HG03064 (cell line): ENCODE measurements around the gene KIFC3.
"Not testable (repeated sequence)": the region's sequence is repeated elsewhere in the genome, so short reads cannot be mapped to it uniquely, and the experiment has no call there.

ENCODE experiments used
- ATAC-seq: cut with Tn5 transposase; IDR thresholded peaks from one replicate; pipeline ENCODE4 v1.9.1; 2021; ENCODE audit warnings: low read depth; ENCODE audit not compliant: unreplicated experiment

The KIFC3 gene

GRCh38 chr16:57791195-57791892 lies 10.9 kb downstream of the KIFC3 start:
- no peak for ATAC-seq

GRCh38 chr16:57788951-57789350 lies 13.3 kb downstream of the KIFC3 start:
- ATAC-seq, result no peak

- ATAC-seq, result no peak
These were observed 13.9 kb downstream of the KIFC3 start for GRCh38 chr16:57788252-57788841.

GRCh38 chr16:57787519-57787905 lies 14.8 kb downstream of the KIFC3 start:
- no peak for ATAC-seq

GRCh38 chr16:57786632-57787518 lies 15.4 kb downstream of the KIFC3 start:
- no peak for ATAC-seq

GRCh38 chr16:57785924-57786323 lies 16.4 kb downstream of the KIFC3 start:
- no peak for ATAC-seq

GRCh38 chr16:57785385-57785784 lies 16.9 kb downstream of the KIFC3 start:
- no peak for ATAC-seq

DNA sequence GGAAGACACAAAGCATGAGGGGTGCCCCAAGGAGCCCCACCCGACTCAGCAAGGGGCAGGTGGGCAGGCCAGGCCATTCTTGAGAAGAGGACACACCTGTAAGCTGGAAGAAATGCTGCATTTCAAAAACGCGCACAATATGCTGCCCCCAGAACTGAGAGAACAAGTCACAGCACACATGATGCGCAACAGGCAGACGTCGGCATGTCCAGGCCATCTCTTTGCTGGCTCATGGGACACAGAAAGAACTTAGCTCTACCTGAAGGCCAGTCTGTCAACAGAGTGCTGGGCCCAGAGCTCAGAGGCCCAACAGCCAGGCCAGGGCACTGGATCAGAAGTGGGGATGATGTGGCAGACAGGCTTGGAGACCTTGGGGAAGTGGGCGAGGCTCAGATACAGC lies 18.0 kb downstream of the KIFC3 start:
- no peak for ATAC-seq

DNA sequence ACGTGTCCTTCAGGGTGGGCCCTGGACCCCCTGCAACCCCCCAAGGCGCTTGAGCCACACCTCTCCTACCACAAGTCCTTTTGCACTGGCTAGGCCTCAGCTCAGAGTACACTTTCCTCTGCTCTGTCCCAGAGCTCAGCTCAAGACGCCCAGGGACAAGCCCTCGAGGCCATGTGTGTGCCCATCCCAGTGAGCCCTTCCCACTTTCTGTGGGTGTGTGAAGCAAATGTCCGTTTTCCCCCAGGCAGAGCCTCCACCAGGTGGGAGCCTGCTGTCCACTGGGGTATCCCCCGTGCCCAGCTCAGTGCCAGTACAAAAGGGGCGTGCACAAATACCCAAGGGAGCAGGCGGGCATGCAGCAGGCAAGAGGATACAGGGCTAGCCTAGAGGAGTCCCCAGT lies 18.4 kb downstream of the KIFC3 start:
- no peak for ATAC-seq

- ATAC-seq, result no peak
These were observed 19.2 kb downstream of the KIFC3 start for GRCh38 chr16:57783116-57783515.

GRCh38 chr16:57782607-57783055 lies 19.7 kb downstream of the KIFC3 start:
- not testable (repeated sequence) for ATAC-seq

DNA sequence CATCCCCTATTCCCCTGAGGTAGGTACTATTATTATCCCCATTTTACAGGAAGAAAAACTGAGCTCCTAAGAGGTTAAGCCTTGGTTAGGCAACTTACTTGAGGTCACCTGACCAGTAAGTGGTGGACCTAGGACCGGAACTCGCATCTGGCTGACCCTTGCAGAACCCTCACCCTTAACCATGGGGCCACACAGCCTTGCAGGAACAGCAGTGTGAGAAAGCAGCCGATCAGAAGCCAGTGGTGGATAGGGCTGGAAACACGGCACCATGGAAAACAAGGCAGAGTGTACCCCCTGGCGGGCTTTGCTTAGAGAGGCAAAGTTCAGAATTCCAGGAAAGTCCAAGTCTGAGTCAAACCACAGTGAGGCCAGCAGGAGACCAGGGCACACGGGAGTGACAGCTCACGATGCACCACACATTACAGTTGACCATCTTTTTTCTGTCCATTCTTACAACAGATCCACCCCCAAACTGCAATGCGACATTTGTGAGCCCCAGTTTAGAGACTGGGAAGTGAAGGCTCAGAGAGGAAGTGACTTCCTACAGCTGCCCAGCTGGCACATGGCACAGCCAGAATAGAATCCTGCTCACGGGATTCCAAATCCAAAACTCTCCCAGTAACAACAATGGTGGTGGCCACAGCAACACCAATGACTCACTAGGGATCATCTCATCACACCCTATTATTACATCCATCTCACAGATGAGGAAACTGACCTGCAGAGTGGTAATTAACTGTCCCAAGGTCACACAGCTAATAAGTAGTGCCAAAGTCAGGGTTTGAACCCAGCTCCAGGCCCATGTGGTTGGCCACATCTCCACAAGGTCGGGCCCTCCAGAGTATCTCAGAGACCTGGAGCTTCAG lies 20.3 kb downstream of the KIFC3 start:
- ATAC-seq, result no peak

- ATAC-seq, result no peak
These were observed 20.9 kb downstream of the KIFC3 start for GRCh38 chr16:57781349-57781740.

DNA sequence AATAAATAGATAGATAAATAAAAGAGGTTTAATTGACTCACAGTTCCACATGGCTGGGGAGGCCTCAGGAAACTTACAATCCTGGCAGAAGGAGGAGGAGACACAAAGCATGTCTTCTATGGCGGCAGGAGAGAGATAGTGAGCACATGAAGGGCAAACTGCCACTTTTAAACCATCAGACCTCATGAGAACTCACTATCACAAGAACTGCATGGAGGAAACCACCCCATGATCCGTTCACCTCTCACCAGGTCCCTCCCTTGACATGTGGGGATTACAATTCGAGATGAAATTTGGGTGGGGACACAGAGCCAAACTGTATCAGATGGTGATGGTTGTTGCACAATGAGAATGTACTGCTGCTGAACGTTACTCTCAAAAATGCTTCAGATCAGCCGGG lies 22.5 kb downstream of the KIFC3 start:
- not testable (repeated sequence) for ATAC-seq

DNA sequence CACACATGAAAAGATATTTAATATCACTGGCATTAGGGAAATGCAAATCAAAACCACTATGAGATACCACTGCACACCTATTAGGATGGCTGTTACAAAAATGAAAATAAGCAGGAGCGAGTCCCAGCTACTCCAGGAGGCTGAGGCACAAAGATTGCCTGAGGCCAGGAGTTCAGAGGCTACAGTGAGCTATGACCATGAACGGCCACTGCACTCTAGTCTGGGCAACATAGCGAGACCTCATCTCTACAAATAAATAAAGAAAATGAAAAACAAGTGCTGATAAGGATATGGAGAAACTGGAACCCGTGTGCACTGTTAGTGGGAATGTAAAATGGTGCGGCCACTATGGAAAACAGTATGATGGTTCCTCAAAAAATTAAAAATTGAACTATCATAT lies 23.6 kb downstream of the KIFC3 start:
- ATAC-seq, result no peak

DNA sequence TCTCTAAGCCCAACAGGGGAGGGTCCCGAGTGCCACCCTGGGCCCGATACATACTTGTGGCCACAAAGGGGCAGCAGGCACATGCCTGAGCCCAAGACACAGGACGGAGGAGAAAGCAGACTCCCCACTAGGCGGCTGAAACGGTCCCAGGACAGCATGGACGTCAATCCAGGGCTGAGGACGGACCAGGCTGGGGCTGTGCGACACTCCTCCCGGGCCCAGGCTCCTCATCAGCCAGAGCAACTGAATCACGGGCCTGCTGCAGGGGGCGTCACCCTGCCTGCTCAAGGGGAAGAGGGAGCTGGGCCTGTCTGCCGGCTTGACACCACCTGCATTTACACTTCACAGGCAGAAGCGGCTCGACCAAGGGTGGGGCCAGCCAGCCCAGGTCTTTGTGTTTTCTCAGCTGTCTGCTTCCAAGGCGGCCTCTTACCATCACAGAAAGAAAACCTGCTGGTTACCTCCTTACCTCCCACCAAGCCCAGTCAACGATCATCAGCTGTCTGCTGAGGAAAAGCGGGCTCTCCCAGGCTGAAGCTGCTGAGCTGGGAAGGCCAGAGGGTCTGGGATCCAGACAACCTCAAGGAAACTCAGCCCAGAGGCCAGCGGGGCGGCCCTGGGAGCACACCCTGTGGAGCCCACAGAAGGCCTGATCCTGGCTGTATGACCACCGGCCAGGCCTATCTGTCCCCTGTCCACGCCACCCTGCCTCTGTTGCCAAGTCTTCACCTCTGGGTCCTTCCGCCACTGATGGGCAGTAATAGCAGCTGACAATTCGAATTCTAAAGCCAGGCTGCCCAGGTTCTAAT lies 26.4 kb downstream of the KIFC3 start:
- ATAC-seq, result no peak

- ATAC-seq, result no peak
These were observed 27.5 kb downstream of the KIFC3 start for GRCh38 chr16:57774705-57775285.

DNA sequence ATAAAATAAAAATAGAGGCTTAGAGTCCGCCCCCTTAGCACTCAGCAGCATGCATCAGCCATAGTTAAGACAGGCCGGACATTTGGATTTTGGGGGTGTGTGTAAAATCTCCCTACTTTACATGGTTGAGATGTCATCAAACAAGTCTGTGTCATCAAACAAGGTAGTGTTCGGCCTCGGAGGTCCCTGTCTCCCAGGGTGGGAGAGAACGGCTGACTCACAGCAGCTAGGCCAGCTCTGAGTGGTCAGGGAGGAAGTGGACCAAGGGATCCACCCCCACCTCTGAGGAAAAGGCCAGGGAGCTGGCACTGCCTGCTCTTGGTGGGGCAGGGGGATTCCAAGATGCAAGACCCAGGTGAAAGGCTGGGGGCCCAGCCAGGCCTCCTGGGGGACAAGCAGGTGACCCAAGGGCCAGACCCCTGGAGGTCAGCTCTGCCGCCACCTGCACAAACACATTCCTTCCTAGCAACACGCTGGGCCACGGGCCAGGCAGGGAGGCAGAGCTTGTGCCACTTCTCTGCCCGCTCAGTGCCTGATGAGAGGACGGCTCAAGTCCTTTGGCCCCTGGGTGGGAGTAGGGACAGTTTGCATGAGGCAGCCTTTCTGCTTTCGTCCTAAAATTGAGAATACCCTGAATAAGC lies 28.5 kb downstream of the KIFC3 start:
- ATAC-seq, result no peak

GRCh38 chr16:57773019-57773418 lies 29.3 kb downstream of the KIFC3 start:
- no peak for ATAC-seq
